ENCODE results near the gene RFX8.

DNA sequence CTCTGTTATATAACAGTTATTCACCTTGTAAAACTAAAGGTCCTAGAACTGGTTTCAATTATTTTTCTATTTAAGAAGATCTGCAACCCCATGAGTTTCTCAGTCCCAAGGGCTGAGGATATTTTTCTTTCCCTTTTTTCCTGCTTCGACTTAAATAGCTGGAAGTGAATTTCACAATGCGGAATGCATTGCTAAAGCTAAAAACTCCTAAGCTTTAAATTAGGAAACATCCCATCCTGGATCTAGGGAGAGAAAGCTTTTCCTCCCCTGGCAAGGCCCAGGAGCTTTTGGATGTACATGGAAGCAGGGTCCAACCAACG lies 1.4 kb downstream of the RFX8 start:
- no peak for TF ChIP-seq GATA3 (IDR thresholded peaks at IDR 0.05; ENCODE audit: low read depth, low read length)
- no peak for TF ChIP-seq GATA2 (IDR thresholded peaks at IDR 0.05; ENCODE audit: low read depth, low read length)
